Measurements from ENCODE around the gene RAB11FIP3.

- TF ChIP-seq POLR2A (IDR thresholded peaks at IDR 0.05; ENCODE audit: low read depth, low read length) = no peak
- TF ChIP-seq TAF1 (IDR thresholded peaks at IDR 0.05; ENCODE audit: borderline replicate concordance, low read depth, low read length) = no peak
These were observed 100.9 kb downstream of the RAB11FIP3 start for GRCh38 chr16:526181-527014.
